Fibroblast of villous mesenchyme (primary cell): ENCODE data around the gene GPX4. TPM values are rescaled to one million over a fixed set of nuclear protein-coding genes. Genes with fewer than 3 reads are reported as not detected.

Source experiments
- DNase-seq: peaks from one replicate; pipeline ENCODE4 v3.0.0-alpha.2; 2010; ENCODE audit warnings: low read depth
- H3K4me3 ChIP-seq: 2 replicates; pipeline ENCODE4 v1.5.1; 2011; ENCODE audit warnings: low read depth, mild to moderate bottlenecking, low read length
- CTCF ChIP-seq: IDR thresholded peaks from 2 replicates; pipeline ENCODE4 v1.5.1; 2012; ENCODE audit warnings: low read depth, mild to moderate bottlenecking, low read length; ENCODE audit not compliant: insufficient read depth
- total RNA-seq: library from RNA; depleted of rRNA; stranded (reverse); fragments of >200 nt; gene quantifications from 2 replicates; pipeline ENCODE4 v1.2.3, GENCODE V29; 2012

GPX4 gene
- total RNA-seq, result 254 and 337 TPM in 2 replicates

DNA sequence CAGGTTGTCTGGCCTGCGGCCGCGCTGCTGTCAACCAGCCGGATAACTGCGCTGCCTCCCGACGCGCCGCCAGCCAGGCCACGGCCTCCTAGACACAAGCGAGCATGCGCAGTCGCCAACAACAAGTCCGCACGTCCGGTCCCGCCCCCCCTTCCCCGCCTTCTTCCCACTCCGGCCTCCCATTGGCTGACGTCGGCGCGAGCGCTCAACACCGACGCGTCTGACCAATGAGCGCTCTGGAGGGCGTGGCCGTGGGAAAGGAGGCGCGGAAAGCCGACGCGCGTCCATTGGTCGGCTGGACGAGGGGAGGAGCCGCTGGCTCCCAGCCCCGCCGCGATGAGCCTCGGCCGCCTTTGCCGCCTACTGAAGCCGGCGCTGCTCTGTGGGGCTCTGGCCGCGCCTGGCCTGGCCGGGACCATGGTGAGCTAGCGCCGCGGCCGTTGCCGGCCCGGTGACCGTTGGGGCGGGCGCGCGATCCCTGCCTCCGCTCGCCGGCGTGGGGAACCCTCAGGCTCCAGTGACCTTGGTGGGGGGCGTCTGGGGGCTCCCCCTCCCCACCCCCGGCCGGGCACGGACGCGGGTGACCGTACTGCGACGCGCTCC, at the start of gene GPX4:
Gene GPX4 (plus strand): TSS at position 287 of the 603 bp plus-strand sequence. CDS start 50 bp downstream, at position 337.
- peak within 1 kb of the TSS; percentile 73 for H3K4me3 ChIP-seq
- TF ChIP-seq CTCF, result no peak
- DNase-seq, result peak; percentile 100

- TF ChIP-seq CTCF, result no peak
- no peak for DNase-seq
- H3K4me3 ChIP-seq, result no peak overlapping the region
These were observed 49.4 kb upstream of the GPX4 start for GRCh38 chr19:1054102-1055027.

DNA sequence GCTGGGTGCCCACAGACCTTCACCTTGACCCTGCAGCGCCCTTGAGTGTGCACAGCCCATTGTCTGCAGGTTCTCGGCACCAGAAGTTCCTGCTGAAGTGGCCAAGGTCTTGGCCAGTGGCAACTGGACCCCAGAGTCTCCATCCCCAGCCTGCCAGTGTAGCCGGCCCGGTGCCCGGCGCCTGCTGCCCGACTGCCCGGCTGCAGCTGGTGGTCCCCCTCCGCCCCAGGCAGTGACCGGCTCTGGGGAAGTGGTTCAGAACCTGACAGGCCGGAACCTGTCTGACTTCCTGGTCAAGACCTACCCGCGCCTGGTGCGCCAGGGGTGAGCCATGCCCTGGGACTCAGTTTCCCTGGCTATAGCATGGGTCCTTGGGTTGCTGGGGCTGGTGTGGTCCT, 48.8 kb upstream of the GPX4 start:
- no peak for TF ChIP-seq CTCF
- no peak overlapping the region for H3K4me3 ChIP-seq
- no peak for DNase-seq

DNA sequence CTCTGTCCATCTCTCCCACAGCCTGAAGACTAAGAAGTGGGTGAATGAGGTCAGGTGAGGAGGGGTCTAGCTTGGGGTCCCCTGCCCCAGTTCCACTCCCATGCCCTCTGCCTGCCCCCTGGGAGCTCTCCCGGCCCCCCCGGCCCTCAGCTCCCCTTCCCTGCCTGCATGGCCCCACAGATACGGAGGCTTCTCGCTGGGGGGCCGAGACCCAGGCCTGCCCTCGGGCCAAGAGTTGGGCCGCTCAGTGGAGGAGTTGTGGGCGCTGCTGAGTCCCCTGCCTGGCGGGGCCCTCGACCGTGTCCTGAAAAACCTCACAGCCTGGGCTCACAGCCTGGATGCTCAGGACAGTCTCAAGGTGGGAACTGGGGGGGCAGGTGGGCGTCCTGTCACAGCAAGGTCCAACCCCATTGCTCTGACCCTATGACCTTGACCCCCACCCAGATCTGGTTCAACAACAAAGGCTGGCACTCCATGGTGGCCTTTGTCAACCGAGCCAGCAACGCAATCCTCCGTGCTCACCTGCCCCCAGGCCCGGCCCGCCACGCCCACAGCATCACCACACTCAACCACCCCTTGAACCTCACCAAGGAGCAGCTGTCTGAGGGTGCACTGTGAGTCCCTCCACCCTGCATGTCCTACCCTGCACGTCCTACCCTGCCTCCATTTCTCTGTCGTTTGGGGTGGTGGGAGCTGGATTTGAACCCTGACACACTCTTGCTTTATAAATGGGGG, 47.7 kb upstream of the GPX4 start:
- DNase-seq, result no peak
- H3K4me3 ChIP-seq, result no peak overlapping the region
- no peak for TF ChIP-seq CTCF

GRCh38 chr19:1057176-1057855, 46.5 kb upstream of the GPX4 start:
- DNase-seq, result peak; percentile 41
- no peak overlapping the region for H3K4me3 ChIP-seq
- no peak for TF ChIP-seq CTCF

GRCh38 chr19:1058112-1058511, 45.7 kb upstream of the GPX4 start:
- no peak overlapping the region for H3K4me3 ChIP-seq
- no peak for TF ChIP-seq CTCF
- no peak for DNase-seq
